Caco-2 (cell line): ENCODE data around the gene FUT9. TPM values are rescaled to one million over a fixed set of nuclear protein-coding genes. Genes with fewer than 3 reads are reported as not detected.

Source experiments
- BruUV-seq: library from RNA; stranded (reverse); fragments of 400-500 nt; replicated peaks from 2 replicates; lab custom pipeline; 2021; lab: Mats Ljungman, UMichigan
- CTCF ChIA-PET: fragments of 300-600 bp; sonication (Branson Sonifier 250); formaldehyde crosslinking; loops from one replicate; lab custom pipeline; 2022; ENCODE audit warnings: antibody characterized with exemption; lab: Charles Lee
- POLR2A ChIA-PET: fragments of 300-600 bp; sonication (Branson Sonifier 250); formaldehyde crosslinking; loops from one replicate; lab custom pipeline; 2022; ENCODE audit warnings: antibody characterized with exemption; lab: Charles Lee
- DNase-seq, 2 experiments: peaks; one replicate each; pipeline versions ENCODE4 v3.0.0 to v3.0.0-alpha.2; 2020 to 2022
- H3K27me3 ChIP-seq: replicated peaks from 2 replicates; pipeline ENCODE4 v1.6.0; 2011; ENCODE audit warnings: low read length; ENCODE audit not compliant: control insufficient read depth, insufficient read depth
- H3K36me3 ChIP-seq: 2 replicates; pipeline ENCODE4 v1.5.1; 2011; ENCODE audit warnings: low read length; ENCODE audit not compliant: control insufficient read depth, insufficient read depth
- H3K4me1 ChIP-seq: fragments of 250-450 bp; sonication (Bioruptor Pico); 2 replicates; pipeline ENCODE4 v1.5.1; 2020; ENCODE audit warnings: mild to moderate bottlenecking
- H3K4me3 ChIP-seq: 2 replicates; pipeline ENCODE4 v1.5.1; 2011; ENCODE audit warnings: low read depth, mild to moderate bottlenecking, control low read depth, low read length
- H3K9me3 ChIP-seq: fragments of 250-450 bp; sonication (Bioruptor Pico); 2 replicates; pipeline ENCODE4 v1.5.1; 2020; ENCODE audit warnings: mild to moderate bottlenecking, moderate library complexity
- H3K27ac Mint-ChIP-seq: one replicate; pipeline ENCODE4 v1.8.0; 2022; ENCODE audit warnings: mixed read lengths; ENCODE audit not compliant: unreplicated experiment
- H3K27me3 Mint-ChIP-seq: one replicate; pipeline ENCODE4 v1.8.0; 2022; ENCODE audit warnings: mixed read lengths; ENCODE audit not compliant: insufficient read depth, unreplicated experiment
- H3K36me3 Mint-ChIP-seq: one replicate; pipeline ENCODE4 v1.8.0; 2022; ENCODE audit warnings: mild to moderate bottlenecking, mixed read lengths; ENCODE audit not compliant: insufficient read depth, unreplicated experiment
- H3K4me1 Mint-ChIP-seq: one replicate; pipeline ENCODE4 v1.8.0; 2022; ENCODE audit warnings: low read depth, mixed read lengths; ENCODE audit not compliant: unreplicated experiment
- H3K4me3 Mint-ChIP-seq: one replicate; pipeline ENCODE4 v1.8.0; 2022; ENCODE audit warnings: mild to moderate bottlenecking, moderate library complexity, mixed read lengths; ENCODE audit not compliant: unreplicated experiment
- H3K9me3 Mint-ChIP-seq: one replicate; pipeline ENCODE4 v1.8.0; 2022; ENCODE audit warnings: mixed read lengths; ENCODE audit not compliant: unreplicated experiment
- CTCF ChIP-seq, 2 experiments: fragments of 200-600 bp in 1 of 2; IDR thresholded peaks; 1 replicate in 1 of 2; 2 replicates in 1 of 2; pipeline versions ENCODE4 v1.5.1 to v1.8.0; 2011 to 2022; ENCODE audit warnings: antibody characterized with exemption in 1 of 2, control low read depth in 1 of 2, inconsistent platforms in 1 of 2, low read depth in 1 of 2, low read length in 1 of 2, mild to moderate bottlenecking in 1 of 2, moderate library complexity in 1 of 2; ENCODE audit not compliant: insufficient read depth in 1 of 2, severe bottlenecking in 1 of 2, unreplicated experiment in 1 of 2
- intact Hi-C: fragments of 100-400 bp; cut with micrococcal nuclease; formaldehyde crosslinking; loops from one replicate; pipeline ENCODE4 v1.10.0; 2022; ENCODE audit not compliant: unreplicated experiment
- total RNA-seq: library from RNA; stranded (reverse); gene quantifications from 2 replicates; pipeline ENCODE4 v1.2.3, GENCODE V29; 2022

FUT9 gene
- total RNA-seq, 1 experiment from 2014 or later = 0.11 TPM

- H3K27me3 ChIP-seq = no peaks in the 10 kb centered on the region
- TF ChIP-seq CTCF (IDR thresholded peaks at IDR 0.05; ENCODE audit: insufficient read depth in 1 of 2, low read depth in 1 of 2, low read length in 1 of 2, severe bottlenecking in 1 of 2, unreplicated experiment in 1 of 2) = no peak
- no peaks in the 10 kb centered on the region for H3K4me1 ChIP-seq
- intact Hi-C loops = no loop called here
- H3K27me3 Mint-ChIP-seq = no peaks in the 10 kb centered on the region
- no peaks in the 10 kb centered on the region for H3K9me3 ChIP-seq
- no peak overlapping the region for H3K4me3 Mint-ChIP-seq
- ChIA-PET CTCF (interaction anchor here (0.6 kb wide), 1 partner anchor 230 kb away, joined by 4 read pairs; no protein-coding TSS in a partner anchor), POLR2A (no interaction called here)
- DNase-seq = no peak
- H3K4me1 Mint-ChIP-seq = no peaks in the 10 kb centered on the region
- no TSS peak for BruUV-seq
- H3K4me3 ChIP-seq = no peak overlapping the region
- H3K36me3 Mint-ChIP-seq = no peaks in the 10 kb centered on the region
- H3K36me3 ChIP-seq = no peaks in the 10 kb centered on the region
- peaks cover 28% of the 10 kb centered on the region for H3K9me3 Mint-ChIP-seq
- no peak overlapping the region for H3K27ac Mint-ChIP-seq
Measured at GRCh38 chr6:96002912-96003311, 12.9 kb upstream of the FUT9 start.

DNA sequence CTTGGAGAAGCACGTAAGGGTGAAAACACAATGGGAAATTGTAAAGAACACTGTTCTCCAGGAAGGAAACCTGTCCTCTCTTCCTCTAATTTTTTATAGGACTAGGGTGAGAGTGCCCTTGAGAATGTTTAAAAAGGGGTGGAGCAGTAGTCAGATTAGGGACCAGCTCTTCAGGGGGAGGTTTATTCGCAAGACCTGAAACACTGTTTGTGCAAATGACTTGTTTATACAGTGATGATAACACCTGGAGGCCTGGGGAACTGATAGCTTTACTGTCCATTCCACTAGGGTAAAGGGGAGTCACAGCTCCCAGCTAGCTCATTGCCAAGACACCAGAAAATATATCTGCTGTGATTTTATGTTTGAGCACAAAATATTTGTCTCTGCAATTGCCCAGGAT, 8.1 kb upstream of the FUT9 start:
- ChIA-PET CTCF (no interaction called here), POLR2A (no interaction called here)
- BruUV-seq = no TSS peak

DNA sequence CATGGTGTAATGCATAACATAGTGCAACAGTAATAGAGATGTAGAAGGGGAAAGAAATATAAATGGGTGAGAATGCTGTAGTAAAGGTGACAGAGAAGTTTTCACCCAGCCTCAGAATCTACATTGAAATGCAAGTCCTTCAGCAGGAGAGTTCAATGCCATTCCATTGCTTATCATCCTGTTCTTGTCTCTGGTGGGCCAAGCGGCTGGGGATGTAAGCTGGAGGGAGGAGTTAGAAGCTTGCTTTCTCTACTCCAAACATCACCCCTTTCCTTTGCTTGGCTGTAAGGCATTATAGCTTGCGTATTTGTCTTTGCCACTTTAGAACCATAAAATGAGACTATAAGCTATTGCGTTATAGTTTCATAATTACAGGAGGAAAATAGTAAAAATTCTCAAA, 2.2 kb upstream of the FUT9 start:
- Mint-ChIP-seq H3K27ac (no peak overlapping the region), H3K27me3 (no peaks in the 10 kb centered on the region), H3K4me1 (no peaks in the 10 kb centered on the region), H3K36me3 (no peaks in the 10 kb centered on the region), H3K9me3 (peaks cover 9% of the 10 kb centered on the region), H3K4me3 (no peak overlapping the region)
- CTCF ChIA-PET = no interaction called here
- DNase-seq = no peak
- intact Hi-C loops = no loop called here
- no TSS peak for BruUV-seq
- TF ChIP-seq CTCF (IDR thresholded peaks at IDR 0.05; ENCODE audit: insufficient read depth in 1 of 2, low read depth in 1 of 2, low read length in 1 of 2, severe bottlenecking in 1 of 2, unreplicated experiment in 1 of 2) = no peak
- H3K4me1 ChIP-seq = no peaks in the 10 kb centered on the region
- POLR2A ChIA-PET = no interaction called here
- no peaks in the 10 kb centered on the region for H3K27me3 ChIP-seq
- no peaks in the 10 kb centered on the region for H3K36me3 ChIP-seq
- no peaks in the 10 kb centered on the region for H3K9me3 ChIP-seq
- H3K4me3 ChIP-seq = no peak overlapping the region

More for the DNA sequence above, 8.1 kb upstream of the FUT9 start:
- intact Hi-C loops = no loop called here
- H3K27me3 Mint-ChIP-seq = no peaks in the 10 kb centered on the region
- no peak for TF ChIP-seq CTCF (IDR thresholded peaks at IDR 0.05; ENCODE audit: insufficient read depth in 1 of 2, low read depth in 1 of 2, low read length in 1 of 2, severe bottlenecking in 1 of 2, unreplicated experiment in 1 of 2)
- H3K4me3 ChIP-seq = no peak overlapping the region
- no peaks in the 10 kb centered on the region for H3K4me1 Mint-ChIP-seq
- no peaks in the 10 kb centered on the region for H3K9me3 ChIP-seq
- DNase-seq = peak in 1 of 2 experiments; percentile 23
- H3K36me3 ChIP-seq = no peaks in the 10 kb centered on the region
- H3K27me3 ChIP-seq = no peaks in the 10 kb centered on the region
- no peak overlapping the region for H3K27ac Mint-ChIP-seq
- no peaks in the 10 kb centered on the region for H3K36me3 Mint-ChIP-seq
- no peaks in the 10 kb centered on the region for H3K4me1 ChIP-seq
- H3K4me3 Mint-ChIP-seq = no peak overlapping the region
- H3K9me3 Mint-ChIP-seq = no peaks in the 10 kb centered on the region
